Measurements from ENCODE around the gene KRT79.

- TF ChIP-seq CTCF (IDR thresholded peaks at IDR 0.05) (no peak), SIN3A (IDR thresholded peaks at IDR 0.05; ENCODE audit: borderline replicate concordance, insufficient read depth, low read depth, low read length) (no peak), POLR2AphosphoS5 (IDR thresholded peaks at IDR 0.05; ENCODE audit: low read depth, low read length) (no peak), REST (IDR thresholded peaks at IDR 0.05; ENCODE audit: insufficient read depth in 1 of 2, low read depth in 2 of 2, low read length in 1 of 2) (no peak), TCF7L2 (IDR thresholded peaks at IDR 0.05; ENCODE audit: low read depth, low read length) (no peak)
Observed at GRCh38 chr12:52801773-52802172, 32.3 kb downstream of the KRT79 start.

Data from Panc1 (cell line).